Suprapubic skin (tissue), 3 donors: ENCODE results near the gene IFITM1.

ENCODE experiments used
- CTCF ChIP-seq, 2 donors: fragments of 200-600 bp in 1 of 2; fragments of 450-650 bp in 1 of 2; sonication (generic) in 1 of 2; IDR thresholded peaks; one replicate each; pipeline ENCODE4 v1.5.1; 2016 to 2019; ENCODE audit warnings: antibody characterized with exemption in 2 of 2, mild to moderate bottlenecking in 1 of 2, moderate library complexity in 1 of 2
- POLR2A ChIP-seq, 2 donors: fragments of 450-650 bp; IDR thresholded peaks; one replicate each; pipeline ENCODE4 v1.6.1; 2017; ENCODE audit warnings: antibody characterized with exemption in 2 of 2, mild to moderate bottlenecking in 2 of 2, moderate library complexity in 2 of 2

- TF ChIP-seq CTCF (IDR thresholded peaks at IDR 0.05) (no peak), POLR2A (IDR thresholded peaks at IDR 0.05) (no peak)
These were observed 43.2 kb upstream of the IFITM1 start for GRCh38 chr11:270451-271318.
